ENCODE data around the gene MCHR1. TPM values are rescaled to one million over a fixed set of nuclear protein-coding genes. Genes with fewer than 3 reads are reported as not detected.

The MCHR1 gene
- total and polyA plus RNA-seq, 2 experiments from 2014 or later, result 0.91 to 2.4 TPM

GRCh38 chr22:40720538-40721256, 41.4 kb downstream of the MCHR1 start:
- Histone ChIP-seq H3K9me2 (ENCODE audit: insufficient read depth) (no peaks in the 10 kb centered on the region), H3K4me2 (0 out of 2 replicates have a peak overlapping the region, but pooled peaks have one; percentile 46), H3K27me3 (ENCODE audit: insufficient read depth) (no peaks in the 10 kb centered on the region), H3K27ac (ENCODE audit: low read depth) (no peak overlapping the region), H3K4me1 (ENCODE audit: insufficient read depth) (peaks cover 22% of the 10 kb centered on the region), H3K79me2 (replicated peaks; ENCODE audit: insufficient read depth) (no peaks in the 10 kb centered on the region), H3K4me3 (no peak overlapping the region), H2AFZ (peak overlapping the region; percentile 63; the same call in 1 of the 2 replicates), H4K20me1 (replicated peaks; ENCODE audit: insufficient read depth) (no peaks in the 10 kb centered on the region), H3K36me3 (ENCODE audit: insufficient read depth) (no peaks in the 10 kb centered on the region), H3F3A (replicated peaks; ENCODE audit: low read depth) (peaks cover 3% of the 10 kb centered on the region; the same call in 1 of the 2 replicates)
- TF ChIP-seq ETS1 (IDR thresholded peaks at IDR 0.05) (no peak), JUNB (IDR thresholded peaks at IDR 0.05; ENCODE audit: unreplicated experiment) (no peak), EZH2 (IDR thresholded peaks at IDR 0.05; ENCODE audit: low read depth, unreplicated experiment) (no peak), NANOG (IDR thresholded peaks at IDR 0.05; ENCODE audit: borderline replicate concordance) (no peak), ZNF114 (CRISPR knock-in tag; IDR thresholded peaks at IDR 0.05) (no peak), EZH2phosphoT487 (IDR thresholded peaks at IDR 0.05; ENCODE audit: unreplicated experiment) (no peak)
- TF ChIP-seq, protein P1, sequence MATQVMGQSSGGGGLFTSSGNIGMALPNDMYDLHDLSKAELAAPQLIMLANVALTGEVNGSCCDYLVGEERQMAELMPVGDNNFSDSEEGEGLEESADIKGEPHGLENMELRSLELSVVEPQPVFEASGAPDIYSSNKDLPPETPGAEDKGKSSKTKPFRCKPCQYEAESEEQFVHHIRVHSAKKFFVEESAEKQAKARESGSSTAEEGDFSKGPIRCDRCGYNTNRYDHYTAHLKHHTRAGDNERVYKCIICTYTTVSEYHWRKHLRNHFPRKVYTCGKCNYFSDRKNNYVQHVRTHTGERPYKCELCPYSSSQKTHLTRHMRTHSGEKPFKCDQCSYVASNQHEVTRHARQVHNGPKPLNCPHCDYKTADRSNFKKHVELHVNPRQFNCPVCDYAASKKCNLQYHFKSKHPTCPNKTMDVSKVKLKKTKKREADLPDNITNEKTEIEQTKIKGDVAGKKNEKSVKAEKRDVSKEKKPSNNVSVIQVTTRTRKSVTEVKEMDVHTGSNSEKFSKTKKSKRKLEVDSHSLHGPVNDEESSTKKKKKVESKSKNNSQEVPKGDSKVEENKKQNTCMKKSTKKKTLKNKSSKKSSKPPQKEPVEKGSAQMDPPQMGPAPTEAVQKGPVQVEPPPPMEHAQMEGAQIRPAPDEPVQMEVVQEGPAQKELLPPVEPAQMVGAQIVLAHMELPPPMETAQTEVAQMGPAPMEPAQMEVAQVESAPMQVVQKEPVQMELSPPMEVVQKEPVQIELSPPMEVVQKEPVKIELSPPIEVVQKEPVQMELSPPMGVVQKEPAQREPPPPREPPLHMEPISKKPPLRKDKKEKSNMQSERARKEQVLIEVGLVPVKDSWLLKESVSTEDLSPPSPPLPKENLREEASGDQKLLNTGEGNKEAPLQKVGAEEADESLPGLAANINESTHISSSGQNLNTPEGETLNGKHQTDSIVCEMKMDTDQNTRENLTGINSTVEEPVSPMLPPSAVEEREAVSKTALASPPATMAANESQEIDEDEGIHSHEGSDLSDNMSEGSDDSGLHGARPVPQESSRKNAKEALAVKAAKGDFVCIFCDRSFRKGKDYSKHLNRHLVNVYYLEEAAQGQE (IDR thresholded peaks at IDR 0.05; ENCODE audit: unreplicated experiment), result no peak
- Mint-ChIP-seq H3K4me3 (no peak overlapping the region), H3K4me1 (peaks cover 27% of the 10 kb centered on the region), H3K27me3 (ENCODE audit: insufficient read depth, low read depth, poor library complexity) (peaks cover 11% of the 10 kb centered on the region), H3K9me3 (no peaks in the 10 kb centered on the region; the same call in 2 of the 3 replicates), H3K36me3 (ENCODE audit: low read depth) (no peaks in the 10 kb centered on the region), H3K27ac (peak overlapping the region; percentile 40; the same call in 1 of the 2 replicates)
- DNase-seq (ENCODE audit: low spot score), result no peak
- peak; percentile 16; the same call in 1 of the 3 replicates for ATAC-seq

DNA sequence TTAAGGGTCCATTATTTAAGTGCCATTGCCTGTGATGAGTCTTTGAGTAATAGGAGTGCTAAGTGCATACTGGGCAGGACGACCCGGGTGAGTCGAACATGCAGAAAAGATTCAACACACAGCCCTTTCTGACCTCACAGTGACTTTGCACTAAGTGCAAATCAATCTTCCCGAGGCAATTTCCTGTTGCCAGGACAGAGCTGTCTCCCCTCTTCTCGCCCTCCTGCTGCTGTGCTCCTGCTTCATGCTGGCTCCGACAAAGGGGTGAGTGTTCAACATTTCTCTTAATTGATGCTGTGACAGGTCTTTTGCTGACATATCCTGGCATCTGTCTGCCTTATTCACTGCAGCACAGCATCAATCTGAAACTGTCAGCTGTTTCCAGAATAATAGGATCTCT, 42.0 kb downstream of the MCHR1 start:
- no peak overlapping the region for H3K27ac ChIP-seq (ENCODE audit: low read depth)
- no peaks in the 10 kb centered on the region for H3K79me2 ChIP-seq (replicated peaks; ENCODE audit: insufficient read depth)
- peak overlapping the region; percentile 40; the same call in 1 of the 2 replicates for H3K27ac Mint-ChIP-seq
- DNase-seq (ENCODE audit: low spot score) (peak; percentile 45), ATAC-seq (peak; percentile 64)
- H3K4me2 ChIP-seq, result 0 out of 2 replicates have a peak overlapping the region, but pooled peaks have one; percentile 46
- no peaks in the 10 kb centered on the region for H3K27me3 ChIP-seq (ENCODE audit: insufficient read depth)
- H3K36me3 ChIP-seq (ENCODE audit: insufficient read depth), result no peaks in the 10 kb centered on the region
- peaks cover 24% of the 10 kb centered on the region for H3K4me1 ChIP-seq (ENCODE audit: insufficient read depth)
- H3K9me3 Mint-ChIP-seq, result no peaks in the 10 kb centered on the region; the same call in 2 of the 3 replicates
- H3K4me3 ChIP-seq, result no peak overlapping the region
- H3K9me2 ChIP-seq (ENCODE audit: insufficient read depth), result no peaks in the 10 kb centered on the region
- peaks cover 11% of the 10 kb centered on the region for H3K27me3 Mint-ChIP-seq (ENCODE audit: insufficient read depth, low read depth, poor library complexity)
- no peak for TF ChIP-seq EZH2 (IDR thresholded peaks at IDR 0.05; ENCODE audit: low read depth, unreplicated experiment)
- TF ChIP-seq CREB1 (CRISPR knock-in tag; IDR thresholded peaks at IDR 0.05; ENCODE audit: low read depth), result no peak
- H3K4me3 Mint-ChIP-seq, result no peak overlapping the region
- 0 out of 2 replicates have a peak overlapping the region, but pooled peaks have one; percentile 63 for H2AFZ ChIP-seq
- no peaks in the 10 kb centered on the region for H3K36me3 Mint-ChIP-seq (ENCODE audit: low read depth)
- H4K20me1 ChIP-seq (replicated peaks; ENCODE audit: insufficient read depth), result no peaks in the 10 kb centered on the region
- peaks cover 27% of the 10 kb centered on the region for H3K4me1 Mint-ChIP-seq
- peaks cover 3% of the 10 kb centered on the region; the same call in 1 of the 2 replicates for H3F3A ChIP-seq (replicated peaks; ENCODE audit: low read depth)

Data from GM23338 (cell line).